GM12801 (cell line): Measurements from ENCODE around the gene SNORC.

Source experiments
- CTCF ChIP-seq: IDR thresholded peaks from one replicate; pipeline ENCODE4 v1.5.1; 2011; ENCODE audit warnings: control low read depth; ENCODE audit not compliant: insufficient read length; ENCODE audit errors: extremely low read depth

The SNORC gene

GRCh38 chr2:232888839-232889529, 18.9 kb downstream of the SNORC start:
- no peak for TF ChIP-seq CTCF

GRCh38 chr2:232889876-232890401, 19.9 kb downstream of the SNORC start:
- no peak for TF ChIP-seq CTCF

GRCh38 chr2:232890536-232890895, 20.5 kb downstream of the SNORC start:
- TF ChIP-seq CTCF = no peak

GRCh38 chr2:232890896-232891601, 21.0 kb downstream of the SNORC start:
- no peak for TF ChIP-seq CTCF

- no peak for TF ChIP-seq CTCF
These were observed 21.6 kb downstream of the SNORC start for GRCh38 chr2:232891621-232892071.

GRCh38 chr2:232892221-232892620, 22.2 kb downstream of the SNORC start:
- no peak for TF ChIP-seq CTCF

GRCh38 chr2:232892843-232893242, 22.8 kb downstream of the SNORC start:
- no peak for TF ChIP-seq CTCF
